HUES6 (cell line): Measurements from ENCODE around the gene ITFG1.
"Not testable (repeated sequence)": the region's sequence is repeated elsewhere in the genome, so short reads cannot be mapped to it uniquely, and the experiment has no call there.

Experiments used
- H3K27ac ChIP-seq: 2 replicates; pipeline ENCODE4 v1.7.0; 2013; ENCODE audit warnings: low read depth, mild to moderate bottlenecking, low read length, inconsistent platforms
- H3K27me3 ChIP-seq: 2 replicates; pipeline ENCODE4 v1.6.1; 2013; ENCODE audit warnings: low read length; ENCODE audit not compliant: control insufficient read depth, insufficient read depth
- H3K36me3 ChIP-seq: 2 replicates; pipeline ENCODE4 v1.6.1; 2013; ENCODE audit warnings: low read length; ENCODE audit not compliant: control insufficient read depth, insufficient read depth
- H3K4me1 ChIP-seq: 2 replicates; pipeline ENCODE4 v1.6.1; 2013; ENCODE audit warnings: low read length; ENCODE audit not compliant: control insufficient read depth, insufficient read depth
- H3K4me3 ChIP-seq: 2 replicates; pipeline ENCODE4 v1.5.1; 2013; ENCODE audit warnings: low read depth, low read length
- H3K9ac ChIP-seq: one replicate; pipeline ENCODE4 v1.6.1; 2013; ENCODE audit warnings: mild to moderate bottlenecking, low read length
- H3K9me3 ChIP-seq: 2 replicates; pipeline ENCODE4 v1.6.1; 2013; ENCODE audit warnings: low read depth, low read length; ENCODE audit not compliant: control insufficient read depth, insufficient read depth

The ITFG1 gene

DNA sequence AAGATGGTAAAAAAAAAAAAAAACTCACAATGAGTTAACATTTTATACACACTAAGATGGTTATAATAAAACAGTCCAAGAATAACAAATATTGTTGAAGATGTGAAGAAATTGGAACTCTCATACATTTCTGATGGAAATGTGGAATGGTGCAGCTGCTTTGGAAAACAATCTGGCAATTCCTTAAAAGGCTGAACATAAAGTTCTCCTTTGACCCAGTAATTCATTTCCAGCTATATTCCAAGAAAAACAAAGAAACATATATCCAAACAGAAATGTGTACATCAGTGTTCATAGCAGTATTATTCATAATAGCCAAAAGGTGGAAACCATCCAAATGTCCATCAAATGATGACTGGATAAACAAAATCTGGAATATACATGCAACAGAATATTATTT lies 219.8 kb downstream of the ITFG1 start:
- H3K9ac ChIP-seq, result no peak overlapping the region
- H3K4me1 ChIP-seq, result no peaks in the 10 kb centered on the region
- no peaks in the 10 kb centered on the region for H3K27me3 ChIP-seq
- no peak overlapping the region for H3K4me3 ChIP-seq
- H3K9me3 ChIP-seq, result no peaks in the 10 kb centered on the region
- H3K36me3 ChIP-seq, result no peaks in the 10 kb centered on the region
- no peak overlapping the region for H3K27ac ChIP-seq

DNA sequence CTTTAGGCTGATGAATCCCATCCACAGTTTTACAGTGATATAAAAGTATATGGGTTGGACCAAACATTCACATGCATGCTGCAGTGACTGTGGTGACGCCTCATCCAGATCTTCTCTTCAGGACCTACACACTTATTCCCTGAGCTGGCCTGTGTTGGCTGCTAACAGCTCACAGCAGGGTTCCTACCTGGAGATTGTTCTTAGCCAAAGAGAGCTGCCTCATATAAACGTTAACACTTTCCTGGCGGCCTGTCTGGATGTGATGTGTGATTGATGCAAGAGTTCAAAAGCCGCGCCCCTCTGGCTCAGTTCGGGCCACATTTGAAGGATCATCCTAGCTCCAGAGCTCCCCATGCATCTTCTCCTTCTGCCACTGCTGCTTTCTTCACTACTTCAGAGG lies 224.1 kb downstream of the ITFG1 start:
- Histone ChIP-seq H3K4me1 (no peaks in the 10 kb centered on the region), H3K27me3 (no peaks in the 10 kb centered on the region), H3K9ac (no peak overlapping the region), H3K27ac (no peak overlapping the region), H3K36me3 (no peaks in the 10 kb centered on the region), H3K9me3 (no peaks in the 10 kb centered on the region), H3K4me3 (no peak overlapping the region)

GRCh38 chr16:47230296-47230695 lies 230.6 kb downstream of the ITFG1 start:
- no peak overlapping the region for H3K9ac ChIP-seq
- no peaks in the 10 kb centered on the region for H3K36me3 ChIP-seq
- H3K4me1 ChIP-seq, result no peaks in the 10 kb centered on the region
- H3K27ac ChIP-seq, result no peak overlapping the region
- H3K9me3 ChIP-seq, result no peaks in the 10 kb centered on the region
- no peaks in the 10 kb centered on the region for H3K27me3 ChIP-seq
- H3K4me3 ChIP-seq, result no peak overlapping the region

DNA sequence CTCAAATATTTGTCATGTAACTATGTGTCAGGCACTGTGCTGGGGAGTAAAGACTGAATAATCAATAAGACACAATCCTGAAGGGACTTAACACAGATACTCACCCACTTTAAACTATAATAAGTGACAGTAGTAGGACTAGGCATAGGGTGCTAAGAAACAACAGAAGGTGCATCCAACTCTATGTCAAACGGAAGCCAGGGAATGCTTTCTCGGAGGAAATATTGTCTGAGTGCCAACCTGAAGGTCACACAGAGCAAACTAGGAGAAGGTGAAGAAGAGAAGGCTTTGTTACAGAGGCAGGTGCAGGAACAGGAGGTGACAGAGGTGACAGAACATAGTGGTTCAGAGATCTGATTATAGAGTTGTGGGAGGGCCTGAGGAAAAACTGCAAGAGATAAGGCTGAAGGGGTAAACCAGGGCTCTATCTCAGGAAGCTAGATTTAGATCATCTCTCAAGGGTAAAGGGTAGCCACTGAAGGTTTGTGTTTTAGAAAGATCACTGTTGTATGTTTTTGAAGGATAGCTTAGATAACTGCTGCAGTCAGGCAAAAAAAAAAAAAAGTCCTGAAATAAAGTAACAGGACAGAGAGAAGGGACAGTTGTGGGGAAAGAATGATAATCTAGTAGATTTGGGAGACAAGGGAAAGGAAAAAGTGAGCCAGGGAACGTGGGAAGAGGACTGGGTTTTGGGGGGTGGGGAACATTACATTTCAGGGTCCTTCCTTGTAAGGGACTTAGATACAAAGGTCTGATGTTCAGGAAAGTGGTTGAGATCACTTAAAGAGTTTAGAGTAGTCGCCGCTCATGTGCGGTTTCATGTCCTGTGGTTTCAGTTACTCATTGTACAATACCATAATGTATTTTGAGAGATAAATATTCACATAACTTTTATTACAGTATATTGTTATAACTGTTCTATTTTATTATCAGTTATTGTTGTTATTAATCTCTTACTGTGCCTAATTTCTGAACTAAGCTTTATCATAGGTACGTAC lies 231.5 kb downstream of the ITFG1 start:
- no peak overlapping the region for H3K4me3 ChIP-seq
- no peaks in the 10 kb centered on the region for H3K9me3 ChIP-seq
- H3K27ac ChIP-seq, result no peak overlapping the region
- no peaks in the 10 kb centered on the region for H3K36me3 ChIP-seq
- H3K9ac ChIP-seq, result no peak overlapping the region
- H3K27me3 ChIP-seq, result no peaks in the 10 kb centered on the region
- H3K4me1 ChIP-seq, result no peaks in the 10 kb centered on the region

DNA sequence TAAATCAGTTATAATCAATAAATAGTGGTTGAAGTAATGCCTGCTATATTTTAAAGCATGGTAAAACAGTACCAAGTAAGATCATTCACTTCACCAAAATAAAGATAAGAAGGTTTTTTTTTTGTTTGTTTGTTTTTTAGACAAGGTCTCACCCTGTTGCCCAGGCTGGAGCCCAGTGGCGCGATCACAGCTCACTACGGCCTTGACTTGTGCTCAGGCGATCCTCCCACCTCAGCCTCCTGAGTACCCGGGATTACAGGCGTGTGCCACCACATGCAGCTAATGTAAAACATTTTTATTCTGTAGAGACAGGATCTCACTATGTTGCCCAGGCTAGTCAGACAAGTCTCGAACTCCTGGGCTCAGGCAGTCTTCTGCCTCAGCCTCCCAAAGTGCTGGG lies 232.6 kb downstream of the ITFG1 start:
- no peak overlapping the region for H3K27ac ChIP-seq
- H3K9ac ChIP-seq, result no peak overlapping the region
- H3K4me1 ChIP-seq, result no peaks in the 10 kb centered on the region
- H3K9me3 ChIP-seq, result no peaks in the 10 kb centered on the region
- no peak overlapping the region for H3K4me3 ChIP-seq
- no peaks in the 10 kb centered on the region for H3K27me3 ChIP-seq
- no peaks in the 10 kb centered on the region for H3K36me3 ChIP-seq

DNA sequence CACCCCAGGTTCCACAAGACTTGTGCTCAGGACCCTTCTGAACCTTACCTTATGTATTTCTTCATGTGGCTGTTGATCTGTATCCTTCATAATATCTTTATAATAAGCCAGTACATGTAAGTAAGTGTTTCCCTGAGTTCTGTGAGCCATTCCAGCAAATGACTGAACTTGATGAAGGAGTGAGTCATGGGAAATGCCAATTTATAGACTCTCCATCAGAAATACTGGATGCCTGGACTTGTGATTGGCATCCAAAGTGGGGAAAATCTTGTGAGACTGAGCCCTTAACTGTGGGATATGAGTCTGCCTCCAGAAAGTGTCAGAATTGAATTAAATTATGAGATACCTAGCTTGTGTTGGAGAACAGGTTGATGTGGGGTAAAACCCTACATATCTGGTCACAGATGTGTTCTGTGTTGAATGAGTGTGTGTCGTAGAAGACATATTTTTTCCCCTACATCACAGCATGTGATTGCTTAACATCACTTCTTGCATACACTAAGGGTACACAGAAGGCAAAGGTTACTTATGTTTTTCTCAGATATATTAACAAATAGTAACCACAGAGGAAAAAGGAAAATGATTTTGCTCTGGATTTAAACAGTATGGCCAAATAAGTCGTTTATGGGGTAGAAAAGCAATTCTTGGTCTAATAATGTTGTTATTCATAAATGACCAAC lies 247.0 kb downstream of the ITFG1 start:
- Histone ChIP-seq H3K4me1 (no peaks in the 10 kb centered on the region), H3K27ac (no peak overlapping the region), H3K9ac (no peak overlapping the region), H3K9me3 (no peaks in the 10 kb centered on the region), H3K36me3 (peaks cover 7% of the 10 kb centered on the region), H3K4me3 (no peak overlapping the region), H3K27me3 (no peaks in the 10 kb centered on the region)

- H3K4me1 ChIP-seq, result no peaks in the 10 kb centered on the region
- H3K27me3 ChIP-seq, result no peaks in the 10 kb centered on the region
- H3K4me3 ChIP-seq, result no peak overlapping the region
- no peaks in the 10 kb centered on the region for H3K9me3 ChIP-seq
- no peaks in the 10 kb centered on the region for H3K36me3 ChIP-seq
- no peak overlapping the region for H3K27ac ChIP-seq
- H3K9ac ChIP-seq, result no peak overlapping the region
Measured at GRCh38 chr16:47211218-47211617, 249.6 kb downstream of the ITFG1 start.

DNA sequence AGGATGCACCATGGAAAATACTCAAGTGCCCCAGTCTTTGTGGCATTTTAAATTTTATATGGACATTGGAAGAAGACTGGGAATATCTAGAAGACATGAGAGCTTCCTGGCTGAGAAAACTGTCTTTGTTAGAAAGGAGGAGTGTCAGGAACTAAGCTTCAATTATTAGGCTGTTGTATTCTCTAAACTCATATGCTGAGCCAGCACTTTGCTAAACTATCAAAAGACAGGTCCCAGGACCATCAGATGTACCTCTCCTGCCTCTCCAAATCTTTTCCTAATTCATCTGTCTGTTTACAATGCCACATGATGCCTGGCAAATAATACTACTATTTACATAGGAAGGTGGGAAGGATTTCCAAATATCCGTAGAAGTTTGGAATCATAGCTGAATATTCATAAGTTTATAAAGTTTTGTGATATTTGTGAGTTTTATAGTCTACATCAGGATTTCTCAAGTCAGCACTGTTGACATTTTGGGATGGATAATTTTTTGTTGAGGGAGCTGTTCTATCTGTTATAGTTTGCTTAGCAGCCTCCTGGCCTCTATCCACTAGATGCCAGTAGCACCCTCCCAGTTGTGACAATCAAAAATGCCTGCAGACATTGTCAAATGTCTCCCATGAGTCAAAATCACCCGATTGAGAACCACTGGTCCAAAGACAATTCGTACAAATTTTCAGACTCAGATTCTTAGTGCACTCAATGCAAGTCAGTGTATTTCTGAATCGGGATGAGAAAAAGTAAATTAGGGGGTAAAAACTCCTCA lies 255.9 kb downstream of the ITFG1 start:
- Histone ChIP-seq H3K9ac (no peak overlapping the region), H3K4me3 (no peak overlapping the region), H3K36me3 (no peaks in the 10 kb centered on the region), H3K9me3 (no peaks in the 10 kb centered on the region; the same call in 1 of the 2 replicates), H3K27me3 (no peaks in the 10 kb centered on the region), H3K4me1 (no peaks in the 10 kb centered on the region), H3K27ac (no peak overlapping the region)

GRCh38 chr16:47203433-47203832 lies 257.4 kb downstream of the ITFG1 start:
- not testable (repeated sequence) for H3K4me3 ChIP-seq, H3K9ac ChIP-seq, H3K9me3 ChIP-seq, H3K36me3 ChIP-seq, H3K27me3 ChIP-seq, H3K27ac ChIP-seq, H3K4me1 ChIP-seq

DNA sequence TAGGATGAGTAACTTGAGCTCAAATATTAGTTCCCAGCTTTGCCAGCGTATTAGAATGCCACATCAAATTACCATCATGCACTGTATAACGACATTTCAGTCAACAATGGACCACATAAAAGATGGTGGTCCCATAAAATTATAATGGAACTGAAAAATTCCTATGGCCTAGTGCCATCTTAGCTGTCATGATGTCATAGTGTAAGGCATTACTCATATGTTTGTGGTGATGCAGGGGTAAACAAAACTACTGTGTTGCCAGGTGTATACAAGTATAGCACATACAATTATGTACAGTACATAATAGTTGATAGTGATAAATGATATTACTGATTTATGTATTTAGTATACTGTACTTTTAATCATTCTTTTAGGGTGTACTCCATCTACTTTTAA lies 262.7 kb downstream of the ITFG1 start:
- no peaks in the 10 kb centered on the region; the same call in 1 of the 2 replicates for H3K9me3 ChIP-seq
- no peak overlapping the region for H3K4me3 ChIP-seq
- H3K27me3 ChIP-seq, result no peaks in the 10 kb centered on the region
- H3K27ac ChIP-seq, result no peak overlapping the region
- no peak overlapping the region for H3K9ac ChIP-seq
- H3K4me1 ChIP-seq, result peaks cover 5% of the 10 kb centered on the region; the same call in 1 of the 2 replicates
- no peaks in the 10 kb centered on the region for H3K36me3 ChIP-seq
